22Rv1 (cell line): ENCODE results near the gene DCAF17.

ENCODE experiments used
- ZFX ChIP-seq: fragments of 450-650 bp; IDR thresholded peaks from 2 replicates; pipeline ENCODE4 v1.6.1; 2017; ENCODE audit warnings: antibody characterized with exemption, borderline replicate concordance
- TF ChIP-seq, protein P1 (sequence below): fragments of 450-650 bp; IDR thresholded peaks from 2 replicates; pipeline ENCODE4 v1.5.1; 2017; ENCODE audit warnings: mild to moderate bottlenecking

DNA sequence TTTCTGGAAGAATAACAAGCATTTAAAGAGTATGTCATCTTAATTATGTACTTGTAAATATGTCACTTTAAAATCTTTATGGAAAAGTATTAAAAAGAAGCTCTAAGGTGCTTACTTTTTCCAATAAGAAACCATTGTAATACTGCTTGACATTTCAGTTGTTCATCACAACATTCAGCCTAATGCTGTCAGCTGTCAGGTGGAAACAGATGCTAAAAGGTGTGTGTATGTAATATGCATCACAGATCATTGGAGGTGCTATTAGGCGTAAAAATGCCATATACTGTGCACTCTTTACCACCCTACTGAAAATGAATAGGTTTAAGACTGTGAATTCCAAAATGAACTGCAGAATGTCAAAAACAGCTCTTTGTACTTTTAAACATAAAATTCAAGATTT is 40.5 kb upstream of the DCAF17 start:
- TF ChIP-seq, protein P1, sequence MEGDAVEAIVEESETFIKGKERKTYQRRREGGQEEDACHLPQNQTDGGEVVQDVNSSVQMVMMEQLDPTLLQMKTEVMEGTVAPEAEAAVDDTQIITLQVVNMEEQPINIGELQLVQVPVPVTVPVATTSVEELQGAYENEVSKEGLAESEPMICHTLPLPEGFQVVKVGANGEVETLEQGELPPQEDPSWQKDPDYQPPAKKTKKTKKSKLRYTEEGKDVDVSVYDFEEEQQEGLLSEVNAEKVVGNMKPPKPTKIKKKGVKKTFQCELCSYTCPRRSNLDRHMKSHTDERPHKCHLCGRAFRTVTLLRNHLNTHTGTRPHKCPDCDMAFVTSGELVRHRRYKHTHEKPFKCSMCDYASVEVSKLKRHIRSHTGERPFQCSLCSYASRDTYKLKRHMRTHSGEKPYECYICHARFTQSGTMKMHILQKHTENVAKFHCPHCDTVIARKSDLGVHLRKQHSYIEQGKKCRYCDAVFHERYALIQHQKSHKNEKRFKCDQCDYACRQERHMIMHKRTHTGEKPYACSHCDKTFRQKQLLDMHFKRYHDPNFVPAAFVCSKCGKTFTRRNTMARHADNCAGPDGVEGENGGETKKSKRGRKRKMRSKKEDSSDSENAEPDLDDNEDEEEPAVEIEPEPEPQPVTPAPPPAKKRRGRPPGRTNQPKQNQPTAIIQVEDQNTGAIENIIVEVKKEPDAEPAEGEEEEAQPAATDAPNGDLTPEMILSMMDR: no peak
- TF ChIP-seq ZFX: no peak
